Activated CD8-positive, alpha-beta memory T cell treated with anti-CD3 and anti-CD28 coated beads for 24 hours (primary cell): ENCODE results near the gene BABAM1.
"Not testable (repeated sequence)": the region's sequence is repeated elsewhere in the genome, so short reads cannot be mapped to it uniquely, and the experiment has no call there.

Experiments
- DNase-seq: peaks from one replicate; pipeline ENCODE4 v3.0.0-alpha.2; 2020

BABAM1 gene

GRCh38 chr19:17275441-17276175 is 8.4 kb downstream of the BABAM1 start:
- DNase-seq, result no peak

DNA sequence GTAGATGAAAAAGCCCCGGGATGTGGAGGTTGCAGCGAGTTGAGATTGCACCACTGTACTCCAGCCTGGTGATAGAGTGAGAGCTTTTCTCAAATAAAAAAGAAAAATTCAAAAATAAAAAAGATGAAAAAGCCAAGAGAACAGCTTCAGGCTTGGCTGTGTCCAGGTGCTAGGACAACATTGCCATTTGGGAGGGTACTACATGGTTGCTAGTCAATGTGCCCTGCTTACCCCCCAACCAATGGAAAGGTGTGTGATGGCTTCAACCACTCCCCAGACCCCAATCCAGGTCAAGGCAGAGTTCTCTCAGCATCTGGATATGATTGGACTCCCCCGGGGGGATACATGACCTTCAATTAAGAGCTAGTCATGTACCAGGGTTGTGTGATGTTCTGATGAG is 12.2 kb downstream of the BABAM1 start:
- DNase-seq, result no peak

- DNase-seq, result peak; percentile 86
Observed at GRCh38 chr19:17281391-17282304, 14.4 kb downstream of the BABAM1 start, which contains the start of gene ANKLE1. Gene ANKLE1, plus strand, starts transcription at chr19:17281901. Its CDS starts 20 bp downstream, at chr19:17281921.

DNA sequence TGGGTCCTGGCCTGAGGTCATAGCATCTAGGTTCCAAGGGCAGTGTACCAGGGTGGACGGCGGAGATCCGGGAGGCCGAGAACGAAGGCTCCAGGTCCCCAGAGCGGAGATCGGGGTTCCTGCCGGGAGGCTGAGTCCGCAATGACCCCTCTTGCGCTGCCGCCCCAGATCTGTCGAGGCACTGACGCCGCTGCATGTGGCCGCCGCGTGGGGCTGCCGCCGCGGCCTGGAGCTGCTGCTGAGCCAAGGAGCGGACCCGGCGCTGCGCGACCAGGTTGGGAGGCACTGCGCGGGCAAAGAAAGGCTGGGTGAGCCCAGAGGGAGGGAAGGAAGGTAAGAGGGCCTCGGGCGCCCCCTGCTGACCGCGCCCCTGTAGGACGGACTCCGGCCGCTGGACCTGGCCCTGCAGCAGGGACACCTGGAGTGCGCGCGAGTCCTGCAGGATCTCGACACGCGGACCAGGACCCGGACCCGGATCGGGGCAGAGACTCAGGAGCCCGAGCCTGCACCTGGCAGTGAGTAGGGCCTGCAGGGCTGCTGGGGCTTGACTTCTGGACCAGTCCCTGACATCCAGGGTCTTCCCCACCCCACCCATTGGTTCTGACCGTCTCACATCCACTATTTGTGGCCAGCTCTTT is 15.4 kb downstream of the BABAM1 start:
- DNase-seq, result peak; percentile 92

DNA sequence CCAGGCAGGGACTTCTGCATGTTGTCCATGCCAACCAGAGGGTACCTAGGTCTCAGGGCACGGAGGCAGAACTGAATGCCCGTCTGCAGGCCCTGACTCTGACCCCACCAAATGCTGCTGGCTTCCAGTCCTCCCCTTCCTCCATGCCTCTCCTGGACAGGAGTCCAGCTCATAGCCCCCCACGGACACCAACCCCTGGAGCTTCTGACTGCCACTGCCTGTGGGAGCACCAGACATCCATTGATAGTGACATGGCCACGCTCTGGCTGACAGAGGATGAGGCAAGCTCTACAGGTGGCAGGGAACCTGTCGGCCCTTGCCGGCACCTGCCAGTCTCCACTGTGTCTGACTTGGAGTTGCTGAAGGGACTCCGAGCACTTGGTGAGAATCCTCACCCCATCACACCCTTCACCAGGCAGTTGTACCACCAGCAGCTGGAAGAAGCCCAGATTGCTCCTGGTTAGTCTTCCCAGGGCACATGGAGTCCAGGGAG is 16.3 kb downstream of the BABAM1 start:
- DNase-seq, result no peak

GRCh38 chr19:17285415-17286135 is 18.3 kb downstream of the BABAM1 start:
- DNase-seq, result no peak

DNA sequence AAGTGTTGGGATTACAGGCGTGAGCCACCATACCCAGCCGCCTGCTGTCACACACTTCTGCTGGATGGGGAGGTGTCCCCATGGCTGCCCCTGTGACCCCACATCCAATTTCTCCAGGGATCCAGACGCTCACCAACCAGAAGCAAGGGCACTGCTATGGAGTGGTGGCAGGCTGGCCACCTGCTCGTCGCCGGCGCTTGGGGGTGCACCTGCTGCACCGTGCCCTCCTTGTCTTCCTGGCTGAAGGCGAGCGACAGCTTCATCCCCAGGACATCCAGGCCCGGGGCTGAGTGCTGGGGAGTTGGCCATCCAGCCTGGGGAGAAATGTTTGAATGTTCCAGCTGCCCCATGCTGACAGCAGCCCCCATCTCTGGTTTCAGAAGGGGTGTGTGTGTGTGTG is 19.0 kb downstream of the BABAM1 start:
- DNase-seq, result no peak

- DNase-seq, result no peak
Observed at GRCh38 chr19:17286752-17287151, 19.5 kb downstream of the BABAM1 start.

DNA sequence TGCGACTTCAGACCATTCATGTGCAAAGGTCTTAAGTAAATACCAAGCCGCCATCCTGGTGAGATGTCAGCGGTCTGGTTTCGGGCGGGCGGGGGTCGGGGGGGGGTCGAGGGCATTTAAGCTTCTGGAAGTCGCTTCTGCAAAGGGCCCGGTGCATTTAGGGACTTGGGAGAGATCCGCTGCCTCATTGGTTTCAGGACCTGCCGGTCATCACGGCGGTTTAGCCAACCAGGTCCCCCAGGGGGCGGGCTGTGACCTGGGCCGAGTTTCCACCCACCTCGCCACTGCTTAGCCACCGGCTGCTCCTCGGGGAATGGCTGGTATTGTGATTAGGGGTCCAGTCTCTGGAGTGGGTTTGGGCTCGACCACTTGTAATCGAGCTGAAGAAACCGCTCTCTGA is 22.2 kb downstream of the BABAM1 start:
- peak; percentile 78 for DNase-seq

DNA sequence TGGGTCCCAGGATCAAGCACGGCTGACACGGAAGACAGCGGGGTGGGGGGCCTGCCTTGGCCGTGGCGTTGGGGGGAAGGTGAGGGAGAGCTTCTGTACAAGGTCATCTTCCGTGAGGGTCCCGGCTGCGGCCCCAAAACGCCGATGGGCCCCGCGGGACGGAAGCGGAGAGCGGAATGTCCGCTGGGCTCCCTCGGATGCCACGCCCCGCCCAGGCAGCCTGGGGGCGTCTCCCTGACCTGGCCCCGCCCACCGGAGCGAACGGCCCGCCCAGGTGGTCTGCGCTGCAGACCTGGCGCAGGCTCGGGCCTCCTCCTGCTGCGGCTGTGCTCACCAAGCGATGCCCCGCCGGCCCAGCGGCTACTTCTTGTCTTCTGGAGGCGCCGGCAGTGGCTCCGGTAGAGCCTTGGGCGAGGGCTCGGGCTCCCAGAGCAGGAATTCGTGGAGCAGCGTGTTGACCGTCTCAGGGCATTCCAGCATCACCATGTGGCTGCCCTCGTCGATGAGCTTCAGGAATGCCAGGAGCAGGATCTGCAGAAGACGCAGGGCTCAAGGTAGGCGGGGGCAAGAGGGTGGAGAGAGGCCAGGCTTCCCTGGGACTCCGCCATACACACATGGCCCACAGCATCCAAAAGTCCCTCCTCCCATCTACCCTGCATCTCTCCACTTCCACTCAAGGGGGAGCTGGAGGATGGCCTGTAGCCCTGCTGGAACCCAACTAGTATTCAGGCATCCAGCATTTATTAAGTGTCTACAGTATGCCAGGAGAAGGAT is 25.2 kb downstream of the BABAM1 start:
- DNase-seq, result peak; percentile 95

DNA sequence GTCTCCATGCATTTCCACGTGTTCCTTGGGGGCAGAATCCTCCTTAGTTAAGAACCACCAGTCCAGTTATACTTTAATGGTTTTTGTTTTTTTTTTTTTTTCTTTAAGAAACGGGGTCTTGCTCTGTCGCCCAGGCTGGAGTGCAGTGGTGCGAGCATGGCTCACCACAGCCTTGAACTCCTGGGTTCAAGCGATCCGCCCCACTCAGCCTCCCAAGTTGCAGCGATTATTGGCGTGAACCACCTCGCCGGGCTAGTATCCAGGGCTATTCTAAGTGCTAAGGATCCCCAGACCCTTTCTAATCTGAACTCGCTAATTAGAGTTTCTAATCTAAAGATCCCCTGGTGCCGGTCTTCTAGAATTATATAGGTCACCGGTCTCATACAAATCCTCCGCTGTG is 26.4 kb downstream of the BABAM1 start:
- DNase-seq, result no peak

DNA sequence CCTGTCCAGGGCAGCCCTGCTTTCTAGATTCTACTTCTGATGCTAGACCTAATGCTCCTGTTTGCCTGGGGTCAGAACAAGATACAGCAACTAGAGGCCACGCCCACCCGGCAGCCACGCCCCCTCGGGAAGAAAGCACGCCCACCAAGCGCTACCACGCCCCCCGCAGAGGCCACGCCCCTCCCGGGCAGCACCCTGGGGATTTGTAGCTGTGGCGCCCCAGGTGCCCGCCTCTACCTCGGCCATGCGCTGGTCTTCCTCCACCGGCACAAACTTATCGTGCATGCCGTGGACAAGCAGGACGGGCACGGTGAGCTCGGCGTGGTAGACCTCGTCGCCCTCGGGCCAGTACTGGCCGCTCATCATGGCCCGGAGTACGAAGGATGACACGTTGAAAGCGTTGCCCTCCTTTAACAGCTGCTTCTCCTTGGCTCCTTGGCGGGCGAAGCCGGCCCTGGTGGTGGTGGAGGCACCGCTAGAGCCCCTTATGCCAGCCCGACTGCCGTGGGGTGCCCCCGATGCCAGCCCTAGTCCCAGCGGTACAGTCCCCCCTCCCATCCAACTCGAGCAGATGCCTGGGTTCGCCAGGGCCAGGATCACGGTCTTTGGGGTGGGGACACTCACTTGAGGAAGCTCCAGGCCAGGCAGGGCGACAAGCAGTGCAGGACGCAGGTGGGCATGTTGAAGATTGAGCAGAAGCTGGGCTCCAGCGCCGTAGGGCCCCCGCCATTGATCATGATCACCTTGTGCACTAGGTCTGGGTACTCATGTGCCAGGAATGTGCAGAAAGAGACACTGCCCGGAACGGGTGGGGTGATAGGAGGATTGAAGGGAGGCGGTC is 27.0 kb downstream of the BABAM1 start:
- DNase-seq, result peak; percentile 79

GRCh38 chr19:17295551-17295950 is 28.3 kb downstream of the BABAM1 start:
- not testable (repeated sequence) for DNase-seq

DNA sequence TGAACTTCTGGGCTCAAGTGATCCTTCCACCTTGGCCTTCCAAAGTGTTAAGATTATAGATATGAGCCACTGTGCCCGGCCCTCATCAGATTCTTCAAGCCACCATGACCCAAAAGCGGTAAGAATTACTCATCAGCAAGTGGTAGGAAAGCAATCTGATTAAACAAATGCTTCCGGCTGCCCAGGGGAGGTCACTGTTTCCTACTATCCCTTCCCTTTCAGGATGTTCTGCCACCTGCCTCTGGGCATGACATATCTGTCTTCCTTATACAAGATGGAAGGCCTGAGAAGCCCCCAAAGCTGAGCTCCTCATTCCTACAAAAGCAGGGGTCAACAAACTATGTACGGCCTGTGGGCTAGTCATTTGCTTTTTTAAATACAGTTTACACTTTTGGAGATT is 29.0 kb downstream of the BABAM1 start:
- no peak for DNase-seq

DNA sequence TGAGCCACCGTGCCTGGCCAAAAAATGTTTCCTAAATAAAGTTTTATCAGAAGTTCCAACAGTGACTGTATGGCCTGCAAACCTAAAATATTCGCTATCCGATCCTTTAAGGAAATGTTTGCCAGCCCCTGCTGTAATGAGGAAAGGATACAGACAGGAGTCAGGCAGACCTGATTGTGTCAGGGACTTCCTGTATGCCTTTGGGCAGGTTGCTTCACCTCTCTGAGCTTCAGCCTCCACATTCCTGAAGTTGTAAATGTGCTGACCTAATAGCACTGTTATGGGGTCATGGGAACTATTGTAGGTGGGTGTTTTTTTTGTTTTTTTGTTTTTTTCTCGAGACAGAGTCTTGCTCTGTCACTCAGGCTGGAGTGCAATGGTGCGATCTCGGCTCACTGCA is 29.7 kb downstream of the BABAM1 start:
- no peak for DNase-seq

- no peak for DNase-seq
Observed at GRCh38 chr19:17300992-17301619, 33.9 kb downstream of the BABAM1 start.

DNA sequence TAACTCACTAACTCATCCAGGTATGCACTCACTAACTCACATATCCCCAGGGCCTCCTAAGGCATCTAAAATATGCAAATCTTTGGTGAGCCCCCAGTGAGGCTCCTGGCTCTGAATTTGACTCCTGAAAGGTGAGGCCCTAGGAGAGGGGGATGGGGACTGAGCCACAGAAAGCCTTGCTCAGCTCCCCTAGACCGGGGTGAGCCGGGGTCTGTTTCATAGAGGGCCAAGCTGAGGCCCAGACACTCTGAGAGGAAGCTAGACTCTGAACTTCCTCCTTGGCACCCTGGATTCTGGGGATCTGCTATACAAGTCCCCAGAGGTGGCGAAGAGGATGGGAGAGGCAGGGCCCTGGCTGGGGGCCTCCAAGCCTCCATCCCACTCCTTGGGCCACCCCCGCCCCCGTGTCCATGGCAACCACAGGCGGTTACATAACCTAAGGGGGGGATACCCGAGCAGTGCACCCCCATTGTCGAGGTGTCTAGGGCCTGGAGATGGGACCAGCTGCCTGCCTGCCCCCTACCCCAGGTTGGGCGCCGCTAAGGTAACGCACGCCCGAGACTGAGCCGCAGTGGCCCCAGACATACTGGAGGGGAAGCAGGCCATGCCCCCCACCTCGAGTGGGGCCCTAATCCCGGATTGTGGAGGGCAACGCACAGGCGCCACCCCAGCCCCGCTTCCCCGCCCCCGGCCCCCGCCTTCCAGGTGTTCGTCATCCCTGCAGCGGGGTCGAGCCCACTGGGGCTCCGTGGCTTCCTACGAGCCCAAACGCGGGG is 35.3 kb downstream of the BABAM1 start:
- DNase-seq, result peak; percentile 67

GRCh38 chr19:17303167-17303939 is 36.1 kb downstream of the BABAM1 start, which contains the start of gene ABHD8:
Gene ABHD8, minus strand, starts transcription at chr19:17303425. Its CDS starts 1,809 bp downstream, at chr19:17301616.
- peak; percentile 97 for DNase-seq

GRCh38 chr19:17303940-17304267 is 36.7 kb downstream of the BABAM1 start:
- no peak for DNase-seq
